Peyer's patch (tissue), 4 donors: ENCODE data around the gene STK24.

Source experiments
- POLR2A ChIP-seq, 2 donors: fragments of 450-650 bp; IDR thresholded peaks; one replicate each; pipeline ENCODE4 v1.5.1; 2017; ENCODE audit warnings: antibody characterized with exemption in 2 of 2, mild to moderate bottlenecking in 2 of 2, moderate library complexity in 2 of 2
- TF ChIP-seq, protein P1 (sequence below), 6 experiments: fragments of 450-650 bp in 4 of 6; fragments of 200-600 bp in 2 of 6; sonication (generic) in 1 of 6; IDR thresholded peaks; one replicate each; pipeline ENCODE4 v1.5.1; 2017 to 2019; ENCODE audit warnings: antibody characterized with exemption in 6 of 6, mild to moderate bottlenecking in 3 of 6, moderate library complexity in 1 of 6

DNA sequence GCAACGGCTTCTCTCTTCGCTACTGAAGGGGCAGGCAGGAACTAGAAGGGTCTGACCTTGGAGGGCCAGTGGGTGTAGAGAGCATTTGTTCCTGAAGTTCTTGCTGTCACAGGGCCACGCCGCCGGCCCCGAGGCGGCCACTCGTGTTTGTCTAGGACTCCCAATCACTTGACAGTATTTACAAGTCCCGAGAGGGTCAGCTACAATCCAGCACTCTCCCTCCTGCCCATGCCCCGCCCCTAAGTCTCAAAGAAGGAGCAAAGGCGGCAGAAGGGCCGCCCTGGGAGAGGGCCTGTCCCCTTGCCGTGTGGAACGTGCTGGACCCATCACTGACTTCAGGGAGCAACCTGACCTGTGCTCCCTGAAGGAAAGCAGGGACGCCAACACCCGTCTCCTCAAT, 118.5 kb downstream of the STK24 start:
- TF ChIP-seq, protein P1, sequence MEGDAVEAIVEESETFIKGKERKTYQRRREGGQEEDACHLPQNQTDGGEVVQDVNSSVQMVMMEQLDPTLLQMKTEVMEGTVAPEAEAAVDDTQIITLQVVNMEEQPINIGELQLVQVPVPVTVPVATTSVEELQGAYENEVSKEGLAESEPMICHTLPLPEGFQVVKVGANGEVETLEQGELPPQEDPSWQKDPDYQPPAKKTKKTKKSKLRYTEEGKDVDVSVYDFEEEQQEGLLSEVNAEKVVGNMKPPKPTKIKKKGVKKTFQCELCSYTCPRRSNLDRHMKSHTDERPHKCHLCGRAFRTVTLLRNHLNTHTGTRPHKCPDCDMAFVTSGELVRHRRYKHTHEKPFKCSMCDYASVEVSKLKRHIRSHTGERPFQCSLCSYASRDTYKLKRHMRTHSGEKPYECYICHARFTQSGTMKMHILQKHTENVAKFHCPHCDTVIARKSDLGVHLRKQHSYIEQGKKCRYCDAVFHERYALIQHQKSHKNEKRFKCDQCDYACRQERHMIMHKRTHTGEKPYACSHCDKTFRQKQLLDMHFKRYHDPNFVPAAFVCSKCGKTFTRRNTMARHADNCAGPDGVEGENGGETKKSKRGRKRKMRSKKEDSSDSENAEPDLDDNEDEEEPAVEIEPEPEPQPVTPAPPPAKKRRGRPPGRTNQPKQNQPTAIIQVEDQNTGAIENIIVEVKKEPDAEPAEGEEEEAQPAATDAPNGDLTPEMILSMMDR (IDR thresholded peaks at IDR 0.05): no peak
- no peak for TF ChIP-seq POLR2A (IDR thresholded peaks at IDR 0.05)
